ENCODE results near the gene RPL13A. TPM values are rescaled to one million over a fixed set of nuclear protein-coding genes. Genes with fewer than 3 reads are reported as not detected.
A peak's percentile ranks its signal among the peaks of the same experiment; 100 is the strongest.

The RPL13A gene
- total RNA-seq, 1 experiment from 2014 or later, result 3,286 TPM

DNA sequence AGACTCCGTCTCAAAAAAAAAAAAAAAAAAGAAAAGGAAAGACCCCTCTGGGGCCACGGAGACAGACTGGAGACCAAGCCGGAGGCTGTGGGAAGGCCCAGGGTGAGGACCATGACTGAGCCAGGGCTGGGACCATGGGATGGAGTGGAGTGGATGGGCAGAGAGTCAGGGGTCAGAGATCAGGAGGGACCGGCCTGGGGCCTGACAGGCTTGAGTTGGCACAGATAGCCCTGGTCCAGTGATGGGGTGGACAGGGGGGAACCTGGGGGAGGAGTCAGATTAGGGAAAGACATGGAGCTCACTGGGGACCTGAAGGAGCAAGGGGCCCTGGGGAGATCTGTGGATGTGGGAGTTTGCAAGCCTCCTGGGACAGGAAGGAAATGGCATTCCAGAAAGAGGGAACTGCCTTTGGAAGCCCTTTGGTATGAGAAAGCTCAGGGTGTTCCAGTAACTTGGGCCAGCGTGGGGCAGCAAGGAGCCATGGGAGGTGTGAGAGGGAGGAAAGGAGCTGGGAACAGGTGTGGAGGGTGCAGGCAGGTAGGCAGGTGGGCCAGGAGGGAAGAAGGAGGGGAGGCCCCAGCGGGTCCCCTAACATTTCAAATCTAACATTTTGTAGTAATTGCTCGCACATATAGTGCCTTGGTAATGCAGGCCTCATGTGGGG lies 6.3 kb upstream of the RPL13A start:
- Histone ChIP-seq H2BK5ac (ENCODE audit: insufficient read length, low read length) (no peak overlapping the region), H3K23ac (ENCODE audit: insufficient read length, low read depth, low read length) (no peak overlapping the region), H4K91ac (ENCODE audit: insufficient read length, low read depth, low read length) (no peak overlapping the region), H3K23me2 (ENCODE audit: insufficient read length, low read depth, low read length, poor library complexity, severe bottlenecking) (no peaks in the 10 kb centered on the region), H3K4ac (ENCODE audit: low read depth, low read length) (no peak overlapping the region), H2AK5ac (ENCODE audit: insufficient read length, low read length) (no peak overlapping the region), H3K27ac (ENCODE audit: insufficient read length, low read depth, low read length) (no peak overlapping the region), H3K56ac (ENCODE audit: insufficient read length, low read depth, low read length) (no peak overlapping the region), H3K4me1 (ENCODE audit: insufficient read depth, low read length) (no peaks in the 10 kb centered on the region), H3K18ac (ENCODE audit: insufficient read length, low read depth, low read length) (no peak overlapping the region), H3K9me3 (ENCODE audit: control insufficient read depth, low read depth, low read length) (no peaks in the 10 kb centered on the region), H3K9ac (ENCODE audit: extremely low read depth, insufficient read length, low read length) (no peak overlapping the region), H3K27me3 (ENCODE audit: insufficient read depth, low read length) (no peaks in the 10 kb centered on the region), H3T11ph (ENCODE audit: low read length) (no peak overlapping the region), H4K20me1 (ENCODE audit: control insufficient read depth, insufficient read depth, insufficient read length) (no peaks in the 10 kb centered on the region), H3K79me1 (ENCODE audit: insufficient read depth, low read depth, low read length, poor library complexity, severe bottlenecking) (no peaks in the 10 kb centered on the region), H3K79me2 (ENCODE audit: insufficient read depth, low read length) (no peaks in the 10 kb centered on the region), H2BK120ac (ENCODE audit: low read depth, low read length, poor library complexity, severe bottlenecking) (no peak overlapping the region), H3K14ac (ENCODE audit: insufficient read depth, low read length) (no peak overlapping the region), H3K4me2 (ENCODE audit: insufficient read depth, insufficient read length, low read length) (no peak overlapping the region), H4K5ac (ENCODE audit: insufficient read length, low read depth, low read length) (no peak overlapping the region), H2BK12ac (ENCODE audit: insufficient read length, low read depth, low read length) (no peak overlapping the region), H4K8ac (replicated peaks; ENCODE audit: insufficient read length, low read depth, low read length) (no peak overlapping the region), H2BK20ac (ENCODE audit: low read depth, low read length, poor library complexity, severe bottlenecking) (no peak overlapping the region), H2AFZ (ENCODE audit: low read length) (no peak overlapping the region), H2BK15ac (ENCODE audit: low read depth, low read length) (no peak overlapping the region)
- DNase-seq, result peak; percentile 59
- peaks cover 5 to 7% of the 10 kb centered on the region in 2 experiments for H3K4me1 Mint-ChIP-seq
- WGBS (ENCODE audit: extremely low coverage, insufficient read length, low lambda C conversion rate), result no CpG with 5 or more reads among the region's 7 CpGs
- TF ChIP-seq, protein P1, sequence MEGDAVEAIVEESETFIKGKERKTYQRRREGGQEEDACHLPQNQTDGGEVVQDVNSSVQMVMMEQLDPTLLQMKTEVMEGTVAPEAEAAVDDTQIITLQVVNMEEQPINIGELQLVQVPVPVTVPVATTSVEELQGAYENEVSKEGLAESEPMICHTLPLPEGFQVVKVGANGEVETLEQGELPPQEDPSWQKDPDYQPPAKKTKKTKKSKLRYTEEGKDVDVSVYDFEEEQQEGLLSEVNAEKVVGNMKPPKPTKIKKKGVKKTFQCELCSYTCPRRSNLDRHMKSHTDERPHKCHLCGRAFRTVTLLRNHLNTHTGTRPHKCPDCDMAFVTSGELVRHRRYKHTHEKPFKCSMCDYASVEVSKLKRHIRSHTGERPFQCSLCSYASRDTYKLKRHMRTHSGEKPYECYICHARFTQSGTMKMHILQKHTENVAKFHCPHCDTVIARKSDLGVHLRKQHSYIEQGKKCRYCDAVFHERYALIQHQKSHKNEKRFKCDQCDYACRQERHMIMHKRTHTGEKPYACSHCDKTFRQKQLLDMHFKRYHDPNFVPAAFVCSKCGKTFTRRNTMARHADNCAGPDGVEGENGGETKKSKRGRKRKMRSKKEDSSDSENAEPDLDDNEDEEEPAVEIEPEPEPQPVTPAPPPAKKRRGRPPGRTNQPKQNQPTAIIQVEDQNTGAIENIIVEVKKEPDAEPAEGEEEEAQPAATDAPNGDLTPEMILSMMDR (conservative IDR thresholded peaks at IDR 0.05), result no peak
- H3K9me3 Mint-ChIP-seq, result peaks cover 0 to 2% of the 10 kb centered on the region in 2 experiments; a peak in 1 of 5 replicates
- H3K4me3 Mint-ChIP-seq, result no peak overlapping the region
- H3K27me3 Mint-ChIP-seq (ENCODE audit: low read depth), result peaks cover 2% of the 10 kb centered on the region; the same call in 1 of the 2 replicates
- 0 out of 7 replicates have a peak, but pooled peaks cover 0 to 1% (median 0%) of the 10 kb centered on the region in 3 experiments for H3K36me3 Mint-ChIP-seq (ENCODE audit: insufficient read depth in 1 of 3, low read depth in 3 of 3)
- no peak overlapping the region; a peak in 2 of 7 replicates for H3K27ac Mint-ChIP-seq

Measured in H9 (cell line).